Measurements from ENCODE around the gene DDAH1.

The DDAH1 gene

DNA sequence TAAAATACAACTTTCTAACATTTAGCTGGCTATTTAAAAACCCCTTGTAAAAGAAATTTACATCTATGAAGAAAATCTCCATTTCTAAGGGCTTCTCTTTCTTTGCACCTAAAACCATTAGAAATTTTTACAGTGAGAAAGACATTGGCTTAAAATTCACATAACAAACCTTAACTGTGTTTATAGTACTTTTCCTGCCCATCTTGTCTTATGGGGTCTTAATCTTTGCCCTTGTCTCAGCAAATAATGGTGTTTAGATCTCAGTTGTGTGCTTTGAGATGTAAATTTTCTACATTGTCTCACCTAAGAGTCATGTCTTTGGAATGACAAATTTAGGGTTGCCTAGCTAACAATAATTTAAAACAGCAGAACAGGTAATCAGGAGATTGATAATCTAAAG lies 71.5 kb downstream of the DDAH1 start:
- Histone ChIP-seq H3K4me3 (ENCODE audit: low read length) (no peak overlapping the region), H3K4me2 (ENCODE audit: low read length) (no peak overlapping the region), H3K9ac (ENCODE audit: low read length) (no peak overlapping the region), H3K27me3 (ENCODE audit: low read depth, low read length) (no peaks in the 10 kb centered on the region), H4K20me1 (ENCODE audit: insufficient read depth, low read length) (no peaks in the 10 kb centered on the region), H3K79me2 (ENCODE audit: low read length) (no peaks in the 10 kb centered on the region), H2AFZ (ENCODE audit: low read depth, low read length) (no peak overlapping the region), H3K9me3 (ENCODE audit: insufficient read depth, low read length) (no peaks in the 10 kb centered on the region), H3K4me1 (ENCODE audit: low read length) (no peaks in the 10 kb centered on the region), H3K27ac (ENCODE audit: low read length) (no peak overlapping the region), H3K36me3 (replicated peaks; ENCODE audit: low read depth, low read length) (no peaks in the 10 kb centered on the region)
- no peak for TF ChIP-seq EZH2phosphoT487 (IDR thresholded peaks at IDR 0.05; ENCODE audit: low read depth)
- TF ChIP-seq, protein P1, sequence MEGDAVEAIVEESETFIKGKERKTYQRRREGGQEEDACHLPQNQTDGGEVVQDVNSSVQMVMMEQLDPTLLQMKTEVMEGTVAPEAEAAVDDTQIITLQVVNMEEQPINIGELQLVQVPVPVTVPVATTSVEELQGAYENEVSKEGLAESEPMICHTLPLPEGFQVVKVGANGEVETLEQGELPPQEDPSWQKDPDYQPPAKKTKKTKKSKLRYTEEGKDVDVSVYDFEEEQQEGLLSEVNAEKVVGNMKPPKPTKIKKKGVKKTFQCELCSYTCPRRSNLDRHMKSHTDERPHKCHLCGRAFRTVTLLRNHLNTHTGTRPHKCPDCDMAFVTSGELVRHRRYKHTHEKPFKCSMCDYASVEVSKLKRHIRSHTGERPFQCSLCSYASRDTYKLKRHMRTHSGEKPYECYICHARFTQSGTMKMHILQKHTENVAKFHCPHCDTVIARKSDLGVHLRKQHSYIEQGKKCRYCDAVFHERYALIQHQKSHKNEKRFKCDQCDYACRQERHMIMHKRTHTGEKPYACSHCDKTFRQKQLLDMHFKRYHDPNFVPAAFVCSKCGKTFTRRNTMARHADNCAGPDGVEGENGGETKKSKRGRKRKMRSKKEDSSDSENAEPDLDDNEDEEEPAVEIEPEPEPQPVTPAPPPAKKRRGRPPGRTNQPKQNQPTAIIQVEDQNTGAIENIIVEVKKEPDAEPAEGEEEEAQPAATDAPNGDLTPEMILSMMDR (IDR thresholded peaks at IDR 0.05; ENCODE audit: low read depth, low read length) = no peak

DNA sequence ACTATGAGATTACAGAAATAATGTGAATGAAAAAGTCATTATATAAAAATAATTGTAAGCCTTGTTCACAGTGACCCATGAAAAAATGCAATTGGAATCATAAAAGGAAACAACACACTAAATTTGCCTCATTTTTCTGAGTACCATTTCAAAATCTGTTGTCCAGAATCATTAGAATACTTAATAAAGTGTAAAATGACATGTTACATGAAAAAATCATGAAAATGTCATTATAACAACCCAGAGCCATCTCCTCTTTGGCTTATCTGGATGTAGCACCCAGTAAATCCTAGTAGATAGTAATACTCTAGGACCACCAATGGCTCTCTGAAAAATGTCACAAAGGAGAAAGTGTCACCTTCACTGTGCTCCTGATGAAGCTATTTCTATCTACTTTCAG lies 76.5 kb downstream of the DDAH1 start:
- Histone ChIP-seq H3K36me3 (replicated peaks; ENCODE audit: low read depth, low read length) (no peaks in the 10 kb centered on the region), H2AFZ (ENCODE audit: low read depth, low read length) (no peak overlapping the region), H3K79me2 (ENCODE audit: low read length) (no peaks in the 10 kb centered on the region), H4K20me1 (ENCODE audit: insufficient read depth, low read length) (no peaks in the 10 kb centered on the region), H3K9me3 (ENCODE audit: insufficient read depth, low read length) (no peaks in the 10 kb centered on the region), H3K4me2 (ENCODE audit: low read length) (no peak overlapping the region), H3K4me3 (ENCODE audit: low read length) (no peak overlapping the region), H3K9ac (ENCODE audit: low read length) (no peak overlapping the region), H3K27ac (ENCODE audit: low read length) (no peak overlapping the region), H3K4me1 (ENCODE audit: low read length) (no peaks in the 10 kb centered on the region), H3K27me3 (ENCODE audit: low read depth, low read length) (no peaks in the 10 kb centered on the region)
- TF ChIP-seq EZH2phosphoT487 (IDR thresholded peaks at IDR 0.05; ENCODE audit: low read depth) = no peak
- TF ChIP-seq, protein P1 (IDR thresholded peaks at IDR 0.05; ENCODE audit: low read depth, low read length) = no peak

GRCh38 chr1:85387781-85388180 lies 77.2 kb downstream of the DDAH1 start:
- TF ChIP-seq, protein P1 (IDR thresholded peaks at IDR 0.05; ENCODE audit: low read depth, low read length) = no peak
- no peak for TF ChIP-seq EZH2phosphoT487 (IDR thresholded peaks at IDR 0.05; ENCODE audit: low read depth)
- H3K4me2 ChIP-seq (ENCODE audit: low read length) = no peak overlapping the region
- no peak overlapping the region for H3K27ac ChIP-seq (ENCODE audit: low read length)
- H3K79me2 ChIP-seq (ENCODE audit: low read length) = no peaks in the 10 kb centered on the region
- H4K20me1 ChIP-seq (ENCODE audit: insufficient read depth, low read length) = no peaks in the 10 kb centered on the region
- 0 out of 2 replicates have a peak, but pooled peaks cover 2% of the 10 kb centered on the region for H3K9me3 ChIP-seq (ENCODE audit: insufficient read depth, low read length)
- H3K4me3 ChIP-seq (ENCODE audit: low read length) = no peak overlapping the region
- no peaks in the 10 kb centered on the region for H3K36me3 ChIP-seq (replicated peaks; ENCODE audit: low read depth, low read length)
- H2AFZ ChIP-seq (ENCODE audit: low read depth, low read length) = no peak overlapping the region
- H3K27me3 ChIP-seq (ENCODE audit: low read depth, low read length) = no peaks in the 10 kb centered on the region
- no peak overlapping the region for H3K9ac ChIP-seq (ENCODE audit: low read length)
- H3K4me1 ChIP-seq (ENCODE audit: low read length) = no peaks in the 10 kb centered on the region

DNA sequence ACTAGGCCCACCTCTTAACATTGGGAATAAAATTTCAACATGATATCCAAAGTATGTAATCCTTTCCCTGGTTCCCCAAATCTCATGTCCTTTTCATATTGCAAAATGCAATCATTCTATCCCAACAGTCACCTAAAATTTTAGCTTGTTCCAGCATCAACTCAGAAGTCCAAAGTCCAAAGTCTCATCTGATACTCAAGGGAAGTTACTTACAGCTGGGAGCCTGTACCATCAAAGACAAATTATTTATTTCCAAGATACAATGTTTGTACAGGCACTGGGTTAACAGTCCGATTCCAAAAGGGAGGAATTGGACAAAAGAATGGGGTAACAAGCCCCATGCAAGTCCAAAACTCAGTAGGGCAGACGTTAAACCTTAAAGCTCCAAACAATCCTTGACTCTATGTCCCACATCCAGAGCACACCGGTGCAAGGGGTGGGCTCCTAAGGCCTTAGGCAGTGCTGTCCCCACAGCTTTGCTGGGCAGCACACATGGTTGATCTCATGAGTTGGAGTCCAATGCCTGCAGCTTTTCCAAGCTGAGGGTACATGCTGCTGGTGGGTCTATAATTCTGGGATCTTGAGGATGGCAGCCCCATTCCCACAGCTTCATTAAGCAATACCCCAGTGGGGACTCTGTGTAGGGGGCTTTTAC lies 78.8 kb downstream of the DDAH1 start:
- H3K36me3 ChIP-seq (replicated peaks; ENCODE audit: low read depth, low read length) = no peaks in the 10 kb centered on the region
- H4K20me1 ChIP-seq (ENCODE audit: insufficient read depth, low read length) = no peaks in the 10 kb centered on the region
- 0 out of 2 replicates have a peak, but pooled peaks cover 3% of the 10 kb centered on the region for H3K9me3 ChIP-seq (ENCODE audit: insufficient read depth, low read length)
- H3K4me2 ChIP-seq (ENCODE audit: low read length) = no peak overlapping the region
- H3K4me1 ChIP-seq (ENCODE audit: low read length) = no peaks in the 10 kb centered on the region
- H3K27ac ChIP-seq (ENCODE audit: low read length) = no peak overlapping the region
- no peaks in the 10 kb centered on the region for H3K27me3 ChIP-seq (ENCODE audit: low read depth, low read length)
- no peak overlapping the region for H3K9ac ChIP-seq (ENCODE audit: low read length)
- no peak overlapping the region for H3K4me3 ChIP-seq (ENCODE audit: low read length)
- no peaks in the 10 kb centered on the region for H3K79me2 ChIP-seq (ENCODE audit: low read length)
- TF ChIP-seq EZH2phosphoT487 (IDR thresholded peaks at IDR 0.05; ENCODE audit: low read depth) = no peak
- TF ChIP-seq, protein P1 (IDR thresholded peaks at IDR 0.05; ENCODE audit: low read depth, low read length) = no peak
- no peak overlapping the region for H2AFZ ChIP-seq (ENCODE audit: low read depth, low read length)
